ENCODE data around the gene CASTOR2.
A peak's percentile ranks its signal among the peaks of the same experiment; 100 is the strongest.
"Not testable (repeated sequence)": the region's sequence is repeated elsewhere in the genome, so short reads cannot be mapped to it uniquely, and the experiment has no call there.

Gene CASTOR2

GRCh38 chr7:74994869-74995543 lies 30.5 kb downstream of the CASTOR2 start:
- not testable (repeated sequence) for DNase-seq (ENCODE audit: low read depth, low spot score)

- not testable (repeated sequence) for DNase-seq (ENCODE audit: low read depth, low spot score)
These were observed 31.9 kb downstream of the CASTOR2 start for GRCh38 chr7:74996361-74996760.

- DNase-seq (ENCODE audit: low read depth, low spot score): not testable (repeated sequence)
These were observed 33.3 kb downstream of the CASTOR2 start for GRCh38 chr7:74997811-74998210.

- DNase-seq (ENCODE audit: low read depth, low spot score): not testable (repeated sequence)
These were observed 36.9 kb downstream of the CASTOR2 start for GRCh38 chr7:75001356-75001755.

GRCh38 chr7:75010036-75010435 lies 45.5 kb downstream of the CASTOR2 start:
- DNase-seq (ENCODE audit: low read depth, low spot score): no peak

- no peak for DNase-seq (ENCODE audit: low read depth, low spot score)
These were observed 53.3 kb downstream of the CASTOR2 start for GRCh38 chr7:75017832-75018231.

- no peak for DNase-seq (ENCODE audit: low read depth, low spot score)
These were observed 54.3 kb downstream of the CASTOR2 start for GRCh38 chr7:75018570-75019364.

- DNase-seq (ENCODE audit: low read depth, low spot score): no peak
These were observed 55.3 kb downstream of the CASTOR2 start for GRCh38 chr7:75019800-75020199.

GRCh38 chr7:75024922-75025321 lies 60.4 kb downstream of the CASTOR2 start:
- DNase-seq (ENCODE audit: low read depth, low spot score): no peak

- no peak for DNase-seq (ENCODE audit: low read depth, low spot score)
These were observed 63.8 kb downstream of the CASTOR2 start for GRCh38 chr7:75028299-75028698.

- peak; percentile 63 for DNase-seq (ENCODE audit: low read depth, low spot score)
These were observed 68.6 kb downstream of the CASTOR2 start for GRCh38 chr7:75033064-75033463.

- DNase-seq (ENCODE audit: low read depth, low spot score): no peak
These were observed 69.3 kb downstream of the CASTOR2 start for GRCh38 chr7:75033826-75034225.

GRCh38 chr7:75038508-75038907 lies 74.0 kb downstream of the CASTOR2 start:
- DNase-seq (ENCODE audit: low read depth, low spot score): peak; percentile 16

GRCh38 chr7:75039166-75039565 lies 74.7 kb downstream of the CASTOR2 start:
- no peak for DNase-seq (ENCODE audit: low read depth, low spot score)

- DNase-seq (ENCODE audit: low read depth, low spot score): no peak
These were observed 75.2 kb downstream of the CASTOR2 start for GRCh38 chr7:75039709-75040108.

GRCh38 chr7:75040512-75040911 lies 76.0 kb downstream of the CASTOR2 start:
- DNase-seq (ENCODE audit: low read depth, low spot score): no peak

- DNase-seq (ENCODE audit: low read depth, low spot score): no peak
These were observed 77.8 kb downstream of the CASTOR2 start for GRCh38 chr7:75042286-75042685.

- no peak for DNase-seq (ENCODE audit: low read depth, low spot score)
These were observed 78.6 kb downstream of the CASTOR2 start for GRCh38 chr7:75042831-75043703.

GRCh38 chr7:75045881-75046280 lies 81.4 kb downstream of the CASTOR2 start:
- no peak for DNase-seq (ENCODE audit: low read depth, low spot score)

GRCh38 chr7:75048435-75049379 lies 84.2 kb downstream of the CASTOR2 start:
- no peak for DNase-seq (ENCODE audit: low read depth, low spot score)

- no peak for DNase-seq (ENCODE audit: low read depth, low spot score)
These were observed 85.3 kb downstream of the CASTOR2 start for GRCh38 chr7:75049817-75050216.

Data from ELF-1 (cell line).